Thymus (tissue), 11 donors: ENCODE data around the gene TTC32. TPM values are rescaled to one million over a fixed set of nuclear protein-coding genes. Genes with fewer than 3 reads are reported as not detected.
"Not testable (repeated sequence)": the region's sequence is repeated elsewhere in the genome, so short reads cannot be mapped to it uniquely, and the experiment has no call there.

Experiments
- DNase-seq, 9 donors: peaks; one replicate each; pipeline ENCODE4 v3.0.0-alpha.2; 2013; ENCODE audit warnings: low spot score in 9 of 9, low read depth in 6 of 9, missing footprints in 1 of 9
- H3K27ac ChIP-seq, 2 donors: one replicate each; pipeline ENCODE4 v1.5.1; 2013; ENCODE audit warnings: control low read depth in 1 of 2, low read depth in 1 of 2, low read length in 1 of 2, mild to moderate bottlenecking in 1 of 2, moderate library complexity in 1 of 2
- H3K27me3 ChIP-seq, 2 donors: one replicate each; pipeline ENCODE4 v1.5.1; 2013; ENCODE audit warnings: low read length in 1 of 2; ENCODE audit not compliant: control insufficient read depth in 2 of 2, insufficient read depth in 1 of 2
- H3K36me3 ChIP-seq, 2 donors: one replicate each; pipeline ENCODE4 v1.5.1; 2013; ENCODE audit warnings: low read length in 1 of 2, mild to moderate bottlenecking in 1 of 2, moderate library complexity in 1 of 2; ENCODE audit not compliant: control insufficient read depth in 2 of 2, insufficient read depth in 2 of 2
- H3K4me1 ChIP-seq, 2 donors: one replicate each; pipeline ENCODE4 v1.5.1; 2013; ENCODE audit warnings: low read length in 2 of 2; ENCODE audit not compliant: control insufficient read depth in 2 of 2, insufficient read depth in 2 of 2
- H3K4me3 ChIP-seq, 2 donors: one replicate each; pipeline ENCODE4 v1.5.1; 2013; ENCODE audit warnings: low read length in 2 of 2, control low read depth in 1 of 2, mild to moderate bottlenecking in 1 of 2
- H3K9me3 ChIP-seq, 2 donors: one replicate each; pipeline ENCODE4 v1.5.1; 2013; ENCODE audit warnings: low read length in 1 of 2, mild to moderate bottlenecking in 1 of 2; ENCODE audit not compliant: control insufficient read depth in 2 of 2, insufficient read depth in 1 of 2
- WGBS: extraction: QIAGEN DNeasy Blood & Tissue Kit; methylation state at CpG from one replicate; pipeline ENCODE4 v1.1.7; 2013; 5-methylcytosine and 5-hydroxymethylcytosine counted together
- polyA plus RNA-seq: library from polyadenylated mRNA; stranded (reverse); fragments of 200-250 nt; gene quantifications from one replicate; pipeline ENCODE4 v1.2.3, GENCODE V29; 2013
- total RNA-seq: library from RNA; stranded (reverse); fragments of 120-200 nt; gene quantifications from one replicate; pipeline ENCODE4 v1.2.4, GENCODE V29; 2013
- donor health status: healthy.

TTC32 gene
- total and polyA plus RNA-seq, 2 donors, result 26.0 to 93.2 TPM

DNA sequence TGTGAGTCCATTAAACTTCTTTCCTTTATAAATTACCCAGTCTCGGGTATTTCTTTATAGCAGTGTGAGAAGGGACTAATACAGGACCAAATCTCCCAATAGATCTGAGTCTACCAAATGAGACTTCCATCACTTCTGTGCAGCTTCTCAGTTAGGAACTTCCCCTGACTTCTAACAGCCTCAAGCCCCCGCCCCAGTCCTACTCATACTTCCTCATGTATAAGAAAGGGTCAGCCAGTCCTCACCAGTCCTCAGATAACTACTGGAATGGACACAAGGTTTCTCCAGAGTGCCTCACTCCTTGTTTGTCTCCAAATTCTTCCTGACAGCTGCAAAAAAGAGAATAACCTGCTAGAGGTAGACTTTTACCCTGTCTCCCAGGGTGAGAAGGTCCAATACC lies 19.5 kb downstream of the TTC32 start:
- Histone ChIP-seq H3K36me3 (peaks cover 0 to 5% of the 10 kb centered on the region in 2 donors), H3K27me3 (no peaks in the 10 kb centered on the region), H3K27ac (no peak overlapping the region), H3K4me1 (no peaks in the 10 kb centered on the region), H3K4me3 (no peak overlapping the region), H3K9me3 (no peaks in the 10 kb centered on the region)
- 95% methylated on average over 2 of the region's 2 CpGs for WGBS
- DNase-seq, result no peak

DNA sequence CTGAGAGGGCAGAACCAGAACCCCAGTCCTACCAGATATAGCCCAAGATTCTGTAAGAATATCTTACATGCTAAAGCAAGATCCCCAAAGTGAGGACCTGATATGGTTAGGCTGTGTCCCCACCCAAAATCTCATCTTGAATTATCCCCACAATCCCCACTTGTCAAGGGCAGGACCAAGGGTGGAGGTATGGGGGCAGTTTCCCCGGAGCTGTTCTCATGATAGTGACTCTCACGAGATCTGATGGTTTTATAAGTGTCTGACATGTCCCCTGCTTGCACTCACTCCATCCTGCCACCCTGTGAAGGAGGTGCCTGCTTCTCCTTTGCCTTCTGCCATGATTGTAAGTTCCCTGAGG lies 19.9 kb downstream of the TTC32 start:
- WGBS, result 48% methylated on average over 2 of the region's 2 CpGs
- no peaks in the 10 kb centered on the region for H3K4me1 ChIP-seq
- H3K4me3 ChIP-seq, result no peak overlapping the region
- H3K27ac ChIP-seq, result no peak overlapping the region
- H3K36me3 ChIP-seq, result peaks cover 0 to 5% of the 10 kb centered on the region in 2 donors
- H3K27me3 ChIP-seq, result no peaks in the 10 kb centered on the region
- no peak for DNase-seq
- no peaks in the 10 kb centered on the region for H3K9me3 ChIP-seq

DNA sequence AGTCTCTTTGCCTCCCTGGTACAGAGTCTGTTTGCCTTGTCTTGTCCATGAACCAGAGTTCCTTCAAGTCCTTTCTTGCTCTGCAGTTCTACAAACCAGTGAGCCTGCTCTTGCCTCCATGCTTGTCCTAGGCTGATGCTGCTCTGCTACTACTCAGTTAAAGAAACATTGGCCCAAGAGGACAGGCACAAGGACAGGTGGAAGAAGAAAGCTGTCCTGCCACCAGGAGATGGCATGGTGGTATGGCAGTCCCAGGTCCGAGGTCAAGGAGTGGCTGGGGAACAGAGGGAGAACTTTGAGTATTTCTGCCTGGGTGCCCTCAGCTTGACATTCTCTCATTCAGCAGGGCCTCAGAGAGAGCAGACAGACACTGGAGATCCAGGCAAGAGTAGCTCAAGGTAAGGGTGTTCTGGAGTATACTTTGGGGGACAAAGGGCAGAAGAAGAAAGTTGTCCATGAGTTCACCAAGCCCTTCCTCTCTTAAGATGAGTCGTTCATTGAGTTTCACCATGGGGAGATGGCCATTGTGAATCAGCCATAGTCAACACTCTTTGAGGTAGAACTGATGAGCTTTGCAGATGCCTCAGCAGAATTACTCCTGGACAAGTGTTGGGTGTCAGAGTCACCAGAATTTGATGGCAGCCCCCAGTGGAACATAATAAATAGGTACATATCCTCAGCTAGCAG lies 20.4 kb downstream of the TTC32 start:
- 93% methylated on average over 2 of the region's 2 CpGs for WGBS
- Histone ChIP-seq H3K36me3 (peaks cover 5% of the 10 kb centered on the region in 2 donors), H3K4me3 (no peak overlapping the region), H3K4me1 (no peaks in the 10 kb centered on the region), H3K9me3 (no peaks in the 10 kb centered on the region), H3K27me3 (no peaks in the 10 kb centered on the region), H3K27ac (no peak overlapping the region)
- DNase-seq, result no peak

DNA sequence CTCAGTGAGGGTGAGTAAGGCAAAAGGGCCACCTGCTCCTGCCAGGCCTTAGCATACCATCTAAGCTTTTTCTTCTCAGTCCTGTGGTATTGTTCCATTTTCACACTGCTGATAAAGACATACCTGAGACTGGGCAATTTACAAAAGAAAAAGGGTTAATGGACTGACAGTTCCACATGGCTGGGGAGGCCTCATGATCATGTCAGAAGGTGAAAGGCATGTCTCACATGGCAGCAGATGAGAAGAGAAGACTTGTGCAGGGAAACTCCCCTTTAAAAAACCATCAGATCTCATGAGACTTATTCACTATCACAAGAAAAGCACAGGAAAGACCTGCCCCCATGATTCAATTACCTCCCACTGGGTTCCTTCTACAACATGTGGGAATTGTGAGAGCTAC lies 21.6 kb downstream of the TTC32 start:
- H3K4me1 ChIP-seq, H3K27me3 ChIP-seq, H3K9me3 ChIP-seq, H3K27ac ChIP-seq, H3K4me3 ChIP-seq, DNase-seq: not testable (repeated sequence)
- H3K36me3 ChIP-seq, result peaks cover 8 to 12% of the 10 kb centered on the region in 2 donors

DNA sequence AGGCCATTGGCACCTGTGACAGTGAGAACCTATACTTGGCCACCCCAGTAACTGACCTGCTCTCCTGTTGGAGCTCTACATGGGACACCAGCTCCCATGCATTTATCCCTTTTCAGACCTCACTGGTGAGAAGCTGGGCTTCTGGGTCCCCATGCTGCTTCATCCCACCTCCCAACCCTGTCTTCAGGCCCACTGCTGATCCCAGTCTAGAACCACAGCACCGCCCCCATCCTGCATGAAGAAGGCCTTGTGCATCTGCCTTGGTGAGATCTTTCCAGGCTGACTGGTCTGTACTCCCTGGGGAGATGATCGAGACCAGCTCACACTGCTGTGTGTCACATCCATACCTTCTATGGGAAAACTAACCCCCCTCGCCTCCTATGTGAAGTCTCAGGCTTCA lies 22.7 kb downstream of the TTC32 start:
- WGBS, result 78% methylated on average over 3 of the region's 3 CpGs
- H3K27ac ChIP-seq, result no peak overlapping the region
- no peaks in the 10 kb centered on the region for H3K9me3 ChIP-seq
- H3K4me1 ChIP-seq, result no peaks in the 10 kb centered on the region
- DNase-seq, result no peak
- no peaks in the 10 kb centered on the region for H3K27me3 ChIP-seq
- H3K36me3 ChIP-seq, result peaks cover 8 to 12% of the 10 kb centered on the region in 2 donors
- no peak overlapping the region for H3K4me3 ChIP-seq

DNA sequence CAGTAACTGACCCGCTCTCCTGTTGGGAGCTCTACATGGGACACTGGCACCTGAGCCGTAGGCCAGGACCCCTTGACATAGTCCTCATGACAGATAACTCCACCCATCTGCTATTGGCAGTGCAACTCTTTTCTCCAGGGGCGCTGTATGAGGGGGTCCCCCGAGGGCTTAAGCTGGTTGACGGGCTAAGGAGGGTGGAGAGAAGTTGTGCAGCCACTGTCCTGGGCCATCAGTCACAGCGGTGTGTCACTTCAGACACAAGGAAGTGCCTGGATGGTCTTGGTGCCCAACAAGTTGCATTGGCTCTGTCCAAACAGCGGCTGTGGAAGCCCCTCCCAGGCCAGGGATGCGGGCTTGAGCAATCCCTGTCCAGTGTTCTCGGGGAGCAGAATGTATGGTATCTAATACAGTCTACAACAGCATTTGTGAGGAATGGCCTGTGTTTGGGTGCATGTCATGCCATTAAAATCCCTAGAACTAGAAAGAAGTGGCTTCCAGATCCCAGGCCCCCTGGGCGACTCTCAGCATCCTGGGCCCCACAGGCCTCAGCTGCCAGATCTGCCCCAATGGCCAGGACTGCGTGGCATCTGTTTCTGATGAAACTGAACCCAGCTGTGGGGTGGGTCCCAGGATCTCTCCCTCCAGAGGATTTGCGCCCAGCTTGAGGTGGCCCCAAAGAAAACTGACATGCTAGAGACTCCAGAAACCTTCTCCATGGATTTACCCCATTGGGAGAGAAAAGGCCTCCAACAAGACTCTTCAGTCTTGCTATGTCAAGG lies 23.3 kb downstream of the TTC32 start:
- Histone ChIP-seq H3K4me3 (no peak overlapping the region), H3K9me3 (no peaks in the 10 kb centered on the region), H3K4me1 (no peaks in the 10 kb centered on the region), H3K27ac (no peak overlapping the region), H3K27me3 (no peaks in the 10 kb centered on the region), H3K36me3 (peaks cover 8 to 12% of the 10 kb centered on the region in 2 donors)
- DNase-seq, result no peak
- 98% methylated on average over 12 of the region's 12 CpGs for WGBS

DNA sequence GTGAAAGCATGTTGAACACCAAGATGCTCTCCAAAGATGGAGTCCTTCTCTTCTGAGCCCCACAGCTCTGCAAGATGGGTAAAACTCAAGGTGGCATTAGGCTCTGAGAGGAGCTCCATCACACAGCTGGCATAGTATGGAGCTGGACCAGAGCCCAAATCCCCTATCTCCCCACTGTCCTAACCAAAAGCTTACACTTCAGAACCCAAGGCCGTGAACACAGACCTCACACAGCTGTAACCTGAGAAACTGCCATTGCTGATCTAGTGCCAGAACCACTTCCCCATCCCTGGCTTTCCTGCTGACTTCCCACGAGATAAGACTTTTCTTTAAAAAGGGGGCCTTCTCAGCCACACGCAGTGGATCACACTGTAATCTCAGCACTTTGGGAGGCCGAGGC lies 25.0 kb downstream of the TTC32 start:
- Histone ChIP-seq H3K27me3 (no peaks in the 10 kb centered on the region), H3K36me3 (peaks cover 13 to 16% of the 10 kb centered on the region in 2 donors), H3K9me3 (no peaks in the 10 kb centered on the region), H3K4me3 (no peak overlapping the region), H3K27ac (no peak overlapping the region), H3K4me1 (no peaks in the 10 kb centered on the region)
- WGBS, result 69% methylated on average over 4 of the region's 4 CpGs
- DNase-seq, result no peak

DNA sequence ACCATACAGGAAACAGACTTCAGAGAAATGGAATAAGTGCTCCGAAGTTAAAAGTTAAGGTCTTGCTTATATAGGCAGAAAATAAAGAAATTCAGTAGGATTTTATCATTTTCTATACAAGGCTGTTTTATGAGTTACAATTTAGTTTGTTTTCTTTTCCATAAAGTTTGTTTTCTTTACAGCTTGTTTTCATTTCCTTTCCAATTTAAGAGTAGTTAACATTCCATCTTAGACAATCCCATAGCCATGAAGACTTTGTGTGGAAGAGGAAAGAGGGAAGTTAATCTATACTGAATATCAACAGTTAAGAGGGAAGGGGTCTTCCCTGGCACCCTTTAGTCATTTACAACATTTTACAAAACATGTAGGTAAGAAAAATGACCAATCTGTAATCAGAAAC lies 26.5 kb downstream of the TTC32 start:
- Histone ChIP-seq H3K4me1 (no peaks in the 10 kb centered on the region), H3K27ac (no peak overlapping the region), H3K9me3 (no peaks in the 10 kb centered on the region), H3K4me3 (no peak overlapping the region), H3K36me3 (peaks cover 13 to 16% of the 10 kb centered on the region in 2 donors), H3K27me3 (no peaks in the 10 kb centered on the region)
- no peak for DNase-seq
- WGBS, result 96% methylated on average over 1 of the region's 1 CpG

DNA sequence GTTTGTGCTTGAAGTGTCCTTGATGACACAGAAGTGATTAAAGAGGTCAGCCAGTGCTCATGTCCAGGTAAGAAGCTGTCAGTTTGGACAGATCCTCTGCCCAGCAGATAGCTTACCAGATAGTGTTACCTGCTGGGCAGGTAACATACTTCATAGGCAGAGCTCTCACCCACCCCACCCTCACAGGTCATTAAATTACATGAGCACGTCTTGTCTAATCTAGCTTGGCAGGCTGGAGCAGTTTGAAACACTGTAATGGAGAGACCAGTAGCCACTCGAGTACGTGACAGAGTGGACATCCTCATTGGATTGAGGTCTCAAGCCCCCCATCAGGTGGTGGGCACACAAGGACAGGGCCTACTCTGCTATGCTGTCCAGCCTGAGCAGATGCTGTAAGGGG lies 27.1 kb downstream of the TTC32 start:
- Histone ChIP-seq H3K4me1 (peaks cover 0 to 4% of the 10 kb centered on the region in 2 donors), H3K27me3 (no peaks in the 10 kb centered on the region), H3K36me3 (peaks cover 13 to 16% of the 10 kb centered on the region in 2 donors), H3K27ac (no peak overlapping the region), H3K9me3 (no peaks in the 10 kb centered on the region), H3K4me3 (no peak overlapping the region)
- DNase-seq, result no peak
- 95% methylated on average over 3 of the region's 3 CpGs for WGBS
